Mucosa of stomach (tissue), 1 donor: ENCODE measurements around the gene DYNC1I2.

Experiments used
- H3K27me3 ChIP-seq: one replicate; pipeline ENCODE4 v1.7.0; 2013; ENCODE audit warnings: mild to moderate bottlenecking, low read length; ENCODE audit not compliant: control insufficient read depth, insufficient read depth
- H3K36me3 ChIP-seq: one replicate; pipeline ENCODE4 v1.7.0; 2013; ENCODE audit warnings: low read length; ENCODE audit not compliant: control insufficient read depth, insufficient read depth
- H3K4me1 ChIP-seq: one replicate; pipeline ENCODE4 v1.7.0; 2013; ENCODE audit warnings: mild to moderate bottlenecking, low read length; ENCODE audit not compliant: control insufficient read depth, insufficient read depth
- H3K4me3 ChIP-seq: one replicate; pipeline ENCODE4 v1.7.0; 2013; ENCODE audit warnings: low read length
- H3K9ac ChIP-seq: one replicate; pipeline ENCODE4 v1.7.0; 2013; ENCODE audit warnings: mild to moderate bottlenecking, low read length, moderate library complexity
- H3K9me3 ChIP-seq: one replicate; pipeline ENCODE4 v1.7.0; 2013; ENCODE audit warnings: mild to moderate bottlenecking, low read length, moderate library complexity; ENCODE audit not compliant: control insufficient read depth
- donor health status: Pancreatic carcinoma.

The DYNC1I2 gene

DNA sequence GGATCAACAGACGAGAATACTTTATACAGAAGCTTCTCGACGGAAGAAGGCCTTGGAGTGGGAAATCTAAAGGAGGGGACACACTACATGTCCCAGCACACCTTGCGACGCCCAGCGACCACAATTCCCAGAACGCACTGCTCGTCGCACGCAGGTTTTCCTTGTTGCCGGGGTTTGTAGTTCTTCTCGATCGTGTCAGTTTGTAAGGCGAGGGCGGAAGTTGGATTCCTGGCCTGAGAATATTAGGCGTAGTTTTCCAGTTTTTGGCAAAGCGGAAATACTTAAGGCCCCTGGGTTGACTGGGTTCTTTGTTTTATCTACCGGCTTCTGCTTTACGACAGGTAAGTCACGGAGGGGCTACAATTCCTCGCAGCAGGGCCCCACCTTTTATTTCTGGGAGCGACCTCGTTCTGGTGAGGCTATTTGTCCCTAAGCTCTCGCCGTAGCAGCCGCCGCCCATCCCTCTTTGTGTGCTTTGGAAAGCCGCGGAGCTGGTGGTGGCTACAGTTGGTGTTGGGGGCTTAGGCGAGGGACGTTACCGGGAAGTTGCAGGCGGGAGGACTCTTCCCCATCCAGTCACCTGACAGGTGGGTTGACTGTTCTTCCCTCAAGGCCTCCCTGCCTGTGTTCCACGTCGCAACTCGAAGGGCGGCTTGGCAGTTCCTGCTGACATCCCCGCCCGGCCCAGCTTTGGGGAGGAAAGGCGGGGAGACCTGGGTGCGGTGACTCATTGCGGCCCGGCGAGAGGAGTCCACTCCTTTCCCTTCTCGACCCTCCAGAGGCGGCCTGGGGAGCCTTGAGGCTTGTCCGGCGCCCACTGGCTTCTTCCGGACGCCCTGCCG is at the start of gene DYNC1I2:
Gene DYNC1I2 (plus strand): TSS at position 183 of the 842 bp plus-strand sequence. CDS start 2,687 bp downstream, outside the sequence.
- peak within 1 kb of the TSS; percentile 73 for H3K9ac ChIP-seq
- H3K36me3 ChIP-seq, result no peaks in the 10 kb centered on the region
- peak within 1 kb of the TSS; percentile 88 for H3K4me3 ChIP-seq
- no peaks in the 10 kb centered on the region for H3K9me3 ChIP-seq
- H3K27me3 ChIP-seq, result no peaks in the 10 kb centered on the region
- H3K4me1 ChIP-seq, result peaks cover 5% of the 10 kb centered on the region

DNA sequence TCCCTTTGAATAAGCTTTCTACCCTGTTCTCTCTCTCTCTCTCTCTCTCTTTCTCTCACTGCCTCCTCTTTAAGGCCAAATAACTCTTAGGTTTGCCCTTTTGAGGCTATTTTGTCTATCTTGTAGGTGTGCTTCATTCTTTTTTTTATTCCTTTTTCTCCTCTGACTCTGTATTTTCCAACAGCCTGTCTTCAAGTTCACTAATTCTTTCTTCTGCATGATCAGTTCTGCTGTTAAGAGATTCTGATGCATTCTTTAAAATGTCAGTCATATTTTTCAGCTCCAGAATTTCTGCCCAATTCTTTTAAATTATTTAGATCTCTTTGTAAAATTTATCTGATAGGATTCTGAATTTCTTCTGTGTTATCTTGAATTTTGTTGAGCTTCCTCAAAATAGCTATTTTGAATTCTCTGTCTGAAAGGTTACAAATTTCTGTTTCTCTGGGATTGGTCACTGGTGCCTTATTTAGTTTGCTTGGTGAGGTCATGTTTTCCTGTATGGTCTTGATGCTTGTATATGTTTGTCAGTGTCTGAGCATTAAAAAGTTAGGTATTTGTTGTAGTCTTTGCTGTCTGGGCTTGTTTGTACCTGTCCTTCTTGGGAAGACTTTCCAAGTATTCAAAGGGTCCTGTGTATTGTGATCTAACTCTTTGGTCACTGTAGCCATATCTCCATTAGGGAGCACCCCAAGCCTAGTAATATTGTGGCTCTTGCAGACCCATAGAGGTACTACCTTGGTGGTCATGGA is 35.4 kb upstream of the DYNC1I2 start:
- no peaks in the 10 kb centered on the region for H3K4me1 ChIP-seq
- H3K36me3 ChIP-seq, result no peaks in the 10 kb centered on the region
- no peaks in the 10 kb centered on the region for H3K27me3 ChIP-seq
- H3K4me3 ChIP-seq, result no peak overlapping the region
- no peak overlapping the region for H3K9ac ChIP-seq
- H3K9me3 ChIP-seq, result no peaks in the 10 kb centered on the region

GRCh38 chr2:171652416-171652785 is 34.9 kb upstream of the DYNC1I2 start:
- no peak overlapping the region for H3K4me3 ChIP-seq
- H3K9ac ChIP-seq, result no peak overlapping the region
- no peaks in the 10 kb centered on the region for H3K27me3 ChIP-seq
- H3K9me3 ChIP-seq, result no peaks in the 10 kb centered on the region
- no peaks in the 10 kb centered on the region for H3K36me3 ChIP-seq
- no peaks in the 10 kb centered on the region for H3K4me1 ChIP-seq

DNA sequence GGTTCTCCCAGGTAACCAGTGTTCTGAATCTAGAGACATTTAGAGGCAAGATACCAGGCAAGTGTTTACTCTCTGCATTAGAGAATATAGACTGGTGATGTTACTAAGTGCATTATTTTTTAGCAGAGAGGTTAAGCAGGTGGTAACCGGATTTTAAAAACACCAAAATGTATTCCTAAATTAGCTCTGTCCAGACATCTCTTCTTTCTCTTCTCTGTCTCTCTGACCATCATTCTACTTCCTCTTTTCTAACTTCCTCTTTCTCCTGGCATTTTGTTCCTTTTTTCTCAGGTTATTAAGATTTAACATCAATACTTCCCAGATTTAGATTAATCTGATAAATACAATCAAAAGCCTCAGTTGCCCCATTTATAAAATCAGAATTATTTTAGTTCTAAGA is 31.7 kb upstream of the DYNC1I2 start:
- Histone ChIP-seq H3K36me3 (no peaks in the 10 kb centered on the region), H3K4me1 (no peaks in the 10 kb centered on the region), H3K9me3 (no peaks in the 10 kb centered on the region), H3K4me3 (no peak overlapping the region), H3K27me3 (no peaks in the 10 kb centered on the region), H3K9ac (no peak overlapping the region)

DNA sequence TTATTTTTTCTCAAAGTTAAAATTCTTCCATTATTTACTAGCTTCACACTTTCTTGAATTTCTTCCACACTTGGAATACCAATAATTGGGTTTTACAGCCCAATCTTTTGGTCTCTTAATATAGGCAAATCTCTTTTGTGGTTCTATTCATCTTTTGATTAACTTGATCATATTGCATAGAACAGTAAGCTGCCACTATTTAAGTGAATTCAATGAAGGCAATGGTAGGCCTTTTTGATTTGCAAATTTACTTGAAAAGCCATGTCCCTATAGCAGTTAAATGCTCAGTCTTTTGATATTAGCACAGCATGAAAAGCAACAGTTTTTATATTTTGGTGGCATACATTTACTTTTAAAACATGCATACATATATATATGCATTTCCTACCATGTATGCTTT is 20.2 kb upstream of the DYNC1I2 start:
- H3K27me3 ChIP-seq, result peaks cover 3% of the 10 kb centered on the region
- no peaks in the 10 kb centered on the region for H3K36me3 ChIP-seq
- H3K9me3 ChIP-seq, result no peaks in the 10 kb centered on the region
- no peaks in the 10 kb centered on the region for H3K4me1 ChIP-seq
- no peak overlapping the region for H3K4me3 ChIP-seq
- no peak overlapping the region for H3K9ac ChIP-seq

DNA sequence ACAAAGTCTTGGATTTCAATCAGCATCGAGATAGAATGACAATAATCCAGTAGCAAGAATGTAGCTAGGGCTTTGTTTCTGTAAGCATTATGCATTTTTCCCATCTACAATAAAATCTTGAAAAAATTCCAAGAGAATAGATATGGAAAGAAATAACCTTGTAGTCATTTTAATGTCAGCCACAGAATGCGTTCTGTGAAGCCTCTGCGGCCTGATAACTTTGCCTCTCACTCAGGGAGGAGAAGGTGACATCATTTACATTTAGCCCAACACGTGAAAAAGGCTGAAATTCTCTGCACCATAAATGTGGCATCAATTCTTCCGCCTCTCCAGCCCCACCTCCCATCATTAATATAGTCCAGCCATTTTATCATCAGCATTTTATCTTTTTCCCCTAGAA is 19.1 kb upstream of the DYNC1I2 start:
- Histone ChIP-seq H3K36me3 (no peaks in the 10 kb centered on the region), H3K27me3 (peaks cover 3% of the 10 kb centered on the region), H3K4me3 (no peak overlapping the region), H3K9ac (no peak overlapping the region), H3K4me1 (no peaks in the 10 kb centered on the region), H3K9me3 (no peaks in the 10 kb centered on the region)

GRCh38 chr2:171669121-171669520 is 18.1 kb upstream of the DYNC1I2 start:
- no peak overlapping the region for H3K4me3 ChIP-seq
- H3K27me3 ChIP-seq, result peaks cover 3% of the 10 kb centered on the region
- no peaks in the 10 kb centered on the region for H3K36me3 ChIP-seq
- H3K9ac ChIP-seq, result no peak overlapping the region
- H3K9me3 ChIP-seq, result no peaks in the 10 kb centered on the region
- H3K4me1 ChIP-seq, result no peaks in the 10 kb centered on the region

- Histone ChIP-seq H3K9ac (no peak overlapping the region), H3K4me3 (no peak overlapping the region), H3K4me1 (no peaks in the 10 kb centered on the region), H3K27me3 (no peaks in the 10 kb centered on the region), H3K36me3 (no peaks in the 10 kb centered on the region), H3K9me3 (no peaks in the 10 kb centered on the region)
Measured at GRCh38 chr2:171670655-171671054, 16.6 kb upstream of the DYNC1I2 start.

DNA sequence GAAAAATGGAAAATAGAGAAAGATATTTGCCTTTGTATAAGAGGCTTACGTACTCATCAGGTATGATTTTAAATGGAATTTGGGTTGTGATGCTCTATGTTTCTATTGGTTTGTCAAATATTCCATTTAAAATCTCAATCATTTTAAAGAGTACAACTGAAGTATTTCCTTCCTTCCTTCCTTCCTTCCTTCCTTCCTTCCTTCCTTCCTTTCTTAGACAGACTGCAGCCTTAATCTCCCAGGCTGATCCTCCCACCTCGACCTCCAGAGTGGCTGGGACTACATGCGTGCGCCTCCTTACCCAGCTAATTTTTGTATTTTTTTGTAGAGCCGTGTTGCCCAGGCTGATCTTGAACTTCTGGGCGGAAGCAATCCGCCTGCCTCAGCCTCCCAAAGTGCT is 15.4 kb upstream of the DYNC1I2 start:
- Histone ChIP-seq H3K4me3 (no peak overlapping the region), H3K27me3 (no peaks in the 10 kb centered on the region), H3K36me3 (no peaks in the 10 kb centered on the region), H3K9me3 (no peaks in the 10 kb centered on the region), H3K4me1 (no peaks in the 10 kb centered on the region), H3K9ac (no peak overlapping the region)

DNA sequence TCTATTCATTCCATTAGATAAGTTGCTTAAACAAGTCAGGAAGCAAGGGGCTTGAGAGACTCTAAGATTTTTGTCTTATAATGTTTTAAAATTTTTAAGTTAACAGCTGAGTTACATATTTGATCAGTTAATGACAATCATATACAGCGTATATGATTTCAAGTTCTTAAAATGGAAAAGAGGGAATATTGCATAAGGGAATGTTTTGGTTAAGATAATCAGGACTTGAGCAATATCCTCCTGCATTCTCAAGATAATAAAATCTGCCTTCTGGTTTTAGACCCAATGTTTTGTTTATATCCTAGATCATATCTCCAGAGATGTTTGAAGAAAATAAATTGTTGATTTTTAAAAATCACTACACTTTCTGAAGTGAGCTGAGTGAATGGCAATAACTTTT is 13.4 kb upstream of the DYNC1I2 start:
- Histone ChIP-seq H3K9me3 (no peaks in the 10 kb centered on the region), H3K4me1 (no peaks in the 10 kb centered on the region), H3K27me3 (no peaks in the 10 kb centered on the region), H3K36me3 (no peaks in the 10 kb centered on the region), H3K4me3 (no peak overlapping the region), H3K9ac (no peak overlapping the region)

DNA sequence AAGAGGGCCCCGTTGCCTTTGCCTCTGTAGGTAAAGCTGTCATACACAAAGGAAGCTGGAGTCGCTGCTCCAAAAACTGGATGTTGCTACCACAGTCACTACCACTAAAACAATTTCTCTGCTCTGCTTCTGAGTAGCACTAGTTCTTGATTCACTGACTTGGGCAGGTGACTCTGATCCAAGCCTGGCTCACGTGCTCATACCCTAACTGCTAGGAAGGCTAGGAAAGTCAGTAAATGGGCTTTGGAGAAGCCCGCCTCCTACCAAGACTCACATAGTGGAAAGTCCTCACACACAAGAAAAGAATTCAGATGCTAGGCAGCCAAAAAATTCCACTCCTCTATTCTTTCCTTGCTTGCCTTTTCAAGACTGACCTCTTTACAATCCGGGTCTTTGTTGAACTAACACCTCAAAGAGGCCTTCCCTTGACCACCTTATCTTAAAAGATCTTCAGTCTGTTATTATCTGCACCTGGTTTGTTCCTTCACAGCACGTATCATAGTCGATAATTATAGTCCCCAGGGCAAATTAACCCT is 11.4 kb upstream of the DYNC1I2 start:
- Histone ChIP-seq H3K9me3 (no peaks in the 10 kb centered on the region), H3K4me3 (no peak overlapping the region), H3K27me3 (no peaks in the 10 kb centered on the region), H3K36me3 (no peaks in the 10 kb centered on the region), H3K9ac (no peak overlapping the region), H3K4me1 (no peaks in the 10 kb centered on the region)

- no peaks in the 10 kb centered on the region for H3K9me3 ChIP-seq
- no peak overlapping the region for H3K9ac ChIP-seq
- H3K4me1 ChIP-seq, result no peaks in the 10 kb centered on the region
- no peaks in the 10 kb centered on the region for H3K27me3 ChIP-seq
- no peaks in the 10 kb centered on the region for H3K36me3 ChIP-seq
- no peak overlapping the region for H3K4me3 ChIP-seq
Measured at GRCh38 chr2:171678619-171679018, 8.7 kb upstream of the DYNC1I2 start.
